HEK293T (cell line): ENCODE results near the gene EPHB6.

Source experiments
- ARNT ChIP-seq: fragments of 450-650 bp; IDR thresholded peaks from 2 replicates; pipeline ENCODE4 v1.6.1; 2017; ENCODE audit warnings: mild to moderate bottlenecking
- ELF4 ChIP-seq: fragments of 450-650 bp; IDR thresholded peaks from 2 replicates; pipeline ENCODE4 v1.6.1; 2017; ENCODE audit warnings: antibody characterized with exemption
- L3MBTL2 ChIP-seq: fragments of 450-650 bp; conservative IDR thresholded peaks from 2 replicates; pipeline ENCODE4 v1.6.1; 2016; ENCODE audit warnings: mild to moderate bottlenecking
- NFRKB ChIP-seq: fragments of 450-650 bp; IDR thresholded peaks from 2 replicates; pipeline ENCODE4 v1.6.1; 2016; ENCODE audit warnings: mild to moderate bottlenecking, moderate library complexity
- SUZ12 ChIP-seq: fragments of 450-650 bp; IDR thresholded peaks from 2 replicates; pipeline ENCODE4 v1.6.1; 2016; ENCODE audit warnings: mild to moderate bottlenecking
- ZNF384 ChIP-seq: fragments of 450-650 bp; IDR thresholded peaks from 2 replicates; pipeline ENCODE4 v1.6.1; 2016

DNA sequence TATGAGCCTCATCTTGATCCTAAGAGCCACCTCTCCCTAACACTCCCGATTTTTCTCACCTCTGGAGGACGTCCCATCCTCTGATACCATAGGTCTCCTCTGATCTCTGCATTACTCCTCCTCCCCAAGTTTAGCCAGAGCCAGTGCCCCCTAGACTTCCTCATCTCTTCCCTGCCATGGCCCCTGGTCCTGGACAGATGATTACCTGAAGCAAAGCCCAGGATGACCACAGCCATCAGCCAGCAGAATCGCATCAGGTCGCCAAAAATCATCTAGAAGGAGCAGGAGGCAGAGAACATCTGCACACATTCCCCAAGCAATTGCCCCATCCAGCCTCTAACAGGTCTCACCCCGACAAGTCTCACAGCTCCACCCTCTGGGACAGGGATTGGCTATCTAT, 19.0 kb downstream of the EPHB6 start:
- TF ChIP-seq SUZ12: no peak
- no peak for TF ChIP-seq L3MBTL2
- TF ChIP-seq NFRKB: no peak
- no peak for TF ChIP-seq ARNT
- TF ChIP-seq ELF4: no peak
- TF ChIP-seq ZNF384: no peak
